Stimulated activated naive B cell treated with anti-CD40 and anti-IgM and Interleukin-4, amounts not matched to agents 10 μg/mL and 1 μg/mL and 100 μg/mL, for 72 hours (primary cell): ENCODE results near the gene UIMC1.
"Not testable (repeated sequence)": the region's sequence is repeated elsewhere in the genome, so short reads cannot be mapped to it uniquely, and the experiment has no call there.

Experiments
- ATAC-seq, 2 donors: fragments of 150-1000 bp; cut with Tn5 transposase; replicated peaks; 2 replicates each; pipeline ENCODE4 v1.10.0; 2021; ENCODE audit warnings: moderate library complexity in 1 of 2
- DNase-seq: peaks from one replicate; pipeline ENCODE4 v3.0.0; 2021
- H3K27ac Mint-ChIP-seq: one replicate; pipeline ENCODE4 v1.8.0; 2022; ENCODE audit warnings: mild to moderate bottlenecking, mixed read lengths
- H3K27me3 Mint-ChIP-seq, 2 donors: one replicate each; pipeline ENCODE4 v1.8.0; 2022; ENCODE audit warnings: mixed read lengths in 2 of 2
- H3K36me3 Mint-ChIP-seq, 2 donors: one replicate each; pipeline ENCODE4 v1.8.0; 2022; ENCODE audit warnings: mixed read lengths in 2 of 2, mild to moderate bottlenecking in 1 of 2
- H3K4me1 Mint-ChIP-seq, 2 donors: one replicate each; pipeline ENCODE4 v1.8.0; 2022; ENCODE audit warnings: mixed read lengths in 2 of 2, mild to moderate bottlenecking in 1 of 2
- H3K4me3 Mint-ChIP-seq, 2 donors: one replicate each; pipeline ENCODE4 v1.8.0; 2022; ENCODE audit warnings: mild to moderate bottlenecking in 2 of 2, mixed read lengths in 2 of 2, moderate library complexity in 1 of 2
- H3K9me3 Mint-ChIP-seq, 2 donors: one replicate each; pipeline ENCODE4 v1.8.0; 2022; ENCODE audit warnings: mixed read lengths in 2 of 2, mild to moderate bottlenecking in 1 of 2

Gene UIMC1

DNA sequence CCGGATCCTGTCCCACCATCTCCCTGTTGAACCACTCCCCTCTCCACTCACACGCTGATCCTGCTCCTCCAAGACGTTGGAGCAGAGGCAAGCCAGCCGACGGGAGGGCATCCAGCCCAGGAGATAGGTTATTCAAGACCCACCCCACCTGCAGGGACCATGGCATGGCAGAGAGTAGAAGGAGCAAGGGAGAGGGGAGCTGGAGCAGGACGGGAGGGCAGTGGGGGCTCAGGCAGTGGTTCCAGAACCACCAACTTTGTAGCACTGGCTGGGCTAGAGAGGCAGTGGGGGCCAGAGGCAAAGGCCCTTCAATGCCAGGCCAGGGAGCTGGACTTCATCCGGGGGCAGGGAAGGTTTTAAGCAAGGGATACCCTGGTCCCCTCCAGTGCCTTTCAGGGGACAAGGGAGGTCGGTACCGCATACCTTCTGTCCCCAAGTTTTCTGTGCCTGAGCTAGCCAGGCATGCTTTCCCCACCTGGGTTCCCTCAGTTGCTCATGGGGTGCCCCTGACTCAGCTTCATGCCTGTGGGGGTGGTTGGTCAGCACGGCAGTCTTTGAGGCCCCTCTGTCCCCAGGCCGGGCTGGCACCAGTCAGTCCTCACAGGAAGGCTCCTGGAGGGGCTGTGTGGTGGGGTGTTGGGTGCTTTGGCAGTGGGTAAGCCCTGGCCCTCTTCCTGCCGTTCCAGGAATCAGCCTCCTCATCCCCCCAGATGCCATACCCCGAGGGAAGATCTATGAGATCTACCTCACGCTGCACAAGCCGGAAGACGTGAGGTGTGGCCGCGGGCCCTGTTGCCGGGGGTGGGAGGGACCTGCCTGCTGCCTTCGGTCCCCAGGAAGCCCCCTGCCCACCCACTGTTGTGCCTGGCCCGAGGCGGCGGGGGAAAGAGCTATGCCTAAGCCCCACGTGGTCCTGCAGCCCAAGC, 129.8 kb downstream of the UIMC1 start:
- H3K4me1 Mint-ChIP-seq = peaks cover 0 to 9% of the 10 kb centered on the region in 2 donors
- H3K4me3 Mint-ChIP-seq = no peak overlapping the region
- peaks cover 3 to 6% of the 10 kb centered on the region in 2 donors for H3K36me3 Mint-ChIP-seq

DNA sequence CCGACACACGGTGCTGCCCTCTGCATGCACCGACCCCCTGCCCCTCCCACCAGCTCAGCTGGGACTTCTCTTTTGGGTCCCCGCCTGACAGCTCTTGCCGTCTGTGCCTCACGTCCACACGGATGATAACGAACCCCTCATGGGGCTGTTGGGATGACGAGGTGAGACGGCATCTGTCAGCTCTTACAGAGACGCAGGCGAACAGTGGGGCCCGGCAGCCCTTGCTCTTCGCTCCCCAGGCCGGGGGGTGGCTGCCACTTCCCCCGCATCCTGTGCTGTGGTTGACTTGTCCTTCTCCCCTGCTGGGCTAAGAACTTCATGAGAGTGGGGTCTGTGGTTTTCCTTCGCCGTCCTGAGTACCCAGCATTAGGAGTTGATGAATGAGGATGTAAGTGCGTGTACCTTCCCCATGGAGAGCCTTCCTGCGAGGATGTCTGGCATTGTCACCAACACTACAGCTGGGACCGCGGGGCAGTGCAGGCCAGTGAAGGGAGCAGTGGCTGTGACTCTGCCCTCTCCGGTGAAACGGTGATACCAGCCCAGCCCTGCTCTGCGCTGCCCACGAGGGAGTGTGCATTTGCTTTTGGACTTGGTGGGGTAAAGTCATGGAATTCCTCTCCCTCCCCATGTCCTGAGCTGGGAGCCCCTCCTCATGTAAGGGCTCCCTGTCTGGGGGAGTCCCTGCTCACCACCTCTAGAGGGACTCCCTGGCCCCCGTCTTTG, 130.6 kb downstream of the UIMC1 start:
- Mint-ChIP-seq H3K4me3 (no peak overlapping the region), H3K9me3 (peaks cover 6% of the 10 kb centered on the region in 2 donors), H3K27ac (no peak overlapping the region), H3K36me3 (peaks cover 3 to 6% of the 10 kb centered on the region in 2 donors), H3K4me1 (peaks cover 0 to 9% of the 10 kb centered on the region in 2 donors), H3K27me3 (peaks cover 37 to 50% of the 10 kb centered on the region in 2 donors)
- no peak for DNase-seq
- ATAC-seq = no peak

More for the DNA sequence above, 129.8 kb downstream of the UIMC1 start:
- no peak for DNase-seq
- Mint-ChIP-seq H3K27me3 (peaks cover 37 to 50% of the 10 kb centered on the region in 2 donors), H3K27ac (no peak overlapping the region), H3K9me3 (peaks cover 6% of the 10 kb centered on the region in 2 donors)
- ATAC-seq = no peak

DNA sequence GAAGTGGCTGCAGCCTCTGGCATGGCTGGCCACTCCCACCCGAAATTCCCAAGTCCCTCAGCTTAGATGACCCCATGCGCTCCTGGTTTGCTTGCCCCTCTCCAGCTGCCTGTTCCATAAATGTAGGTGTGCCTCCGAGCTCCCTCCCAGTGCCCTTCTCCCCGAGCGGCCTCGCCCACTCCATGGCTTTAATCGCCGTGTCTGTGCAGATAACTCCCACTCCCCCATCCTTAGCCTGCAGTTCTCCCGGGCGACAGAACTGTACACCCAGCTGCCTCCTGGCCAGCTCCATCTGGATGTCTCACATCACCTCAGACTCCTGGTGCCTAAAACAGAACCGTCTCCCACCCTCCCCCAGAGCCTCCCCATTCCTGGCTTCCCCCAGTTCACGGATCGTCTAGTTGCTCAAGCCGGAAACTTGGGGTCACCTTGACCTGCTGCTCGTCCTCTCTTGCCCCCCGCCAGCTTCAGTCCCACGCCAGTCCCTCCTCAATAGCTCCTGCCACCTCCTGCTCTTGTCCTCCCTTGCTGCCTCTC, 131.5 kb downstream of the UIMC1 start:
- H3K27ac Mint-ChIP-seq = no peak overlapping the region
- H3K9me3 Mint-ChIP-seq = peaks cover 6 to 8% of the 10 kb centered on the region in 2 donors
- DNase-seq (no peak), ATAC-seq (no peak)
- H3K4me1 Mint-ChIP-seq = peaks cover 0 to 15% of the 10 kb centered on the region in 2 donors
- H3K27me3 Mint-ChIP-seq = peaks cover 37 to 50% of the 10 kb centered on the region in 2 donors
- H3K36me3 Mint-ChIP-seq = peaks cover 3 to 6% of the 10 kb centered on the region in 2 donors
- peak overlapping the region in 1 of 2 donors; percentile 8 for H3K4me3 Mint-ChIP-seq

DNA sequence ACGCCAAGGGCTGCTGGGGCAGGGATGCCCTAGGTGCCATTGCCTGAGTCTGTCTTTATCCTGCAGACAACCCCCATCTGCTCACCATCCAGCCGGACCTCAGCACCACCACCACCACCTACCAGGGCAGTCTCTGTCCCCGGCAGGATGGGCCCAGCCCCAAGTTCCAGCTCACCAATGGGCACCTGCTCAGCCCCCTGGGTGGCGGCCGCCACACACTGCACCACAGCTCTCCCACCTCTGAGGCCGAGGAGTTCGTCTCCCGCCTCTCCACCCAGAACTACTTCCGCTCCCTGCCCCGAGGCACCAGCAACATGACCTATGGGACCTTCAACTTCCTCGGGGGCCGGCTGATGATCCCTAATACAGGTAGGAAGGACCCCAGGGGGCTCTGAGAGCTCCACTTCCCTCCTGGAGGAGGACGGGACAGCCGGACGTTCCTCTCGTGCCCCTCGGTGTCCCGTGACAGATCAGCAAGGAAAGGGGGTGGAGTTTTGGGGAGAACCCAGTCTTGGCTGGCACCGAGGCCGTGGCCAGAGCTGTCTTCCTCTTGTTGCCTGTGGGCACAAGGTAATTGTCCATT, 132.3 kb downstream of the UIMC1 start:
- peaks cover 6 to 8% of the 10 kb centered on the region in 2 donors for H3K9me3 Mint-ChIP-seq
- H3K4me3 Mint-ChIP-seq = peak overlapping the region in 1 of 2 donors; percentile 7
- peaks cover 3 to 6% of the 10 kb centered on the region in 2 donors for H3K36me3 Mint-ChIP-seq
- DNase-seq (no peak), ATAC-seq (no peak)
- peaks cover 0 to 15% of the 10 kb centered on the region in 2 donors for H3K4me1 Mint-ChIP-seq
- peaks cover 37 to 50% of the 10 kb centered on the region in 2 donors for H3K27me3 Mint-ChIP-seq
- peak overlapping the region; percentile 77 for H3K27ac Mint-ChIP-seq

DNA sequence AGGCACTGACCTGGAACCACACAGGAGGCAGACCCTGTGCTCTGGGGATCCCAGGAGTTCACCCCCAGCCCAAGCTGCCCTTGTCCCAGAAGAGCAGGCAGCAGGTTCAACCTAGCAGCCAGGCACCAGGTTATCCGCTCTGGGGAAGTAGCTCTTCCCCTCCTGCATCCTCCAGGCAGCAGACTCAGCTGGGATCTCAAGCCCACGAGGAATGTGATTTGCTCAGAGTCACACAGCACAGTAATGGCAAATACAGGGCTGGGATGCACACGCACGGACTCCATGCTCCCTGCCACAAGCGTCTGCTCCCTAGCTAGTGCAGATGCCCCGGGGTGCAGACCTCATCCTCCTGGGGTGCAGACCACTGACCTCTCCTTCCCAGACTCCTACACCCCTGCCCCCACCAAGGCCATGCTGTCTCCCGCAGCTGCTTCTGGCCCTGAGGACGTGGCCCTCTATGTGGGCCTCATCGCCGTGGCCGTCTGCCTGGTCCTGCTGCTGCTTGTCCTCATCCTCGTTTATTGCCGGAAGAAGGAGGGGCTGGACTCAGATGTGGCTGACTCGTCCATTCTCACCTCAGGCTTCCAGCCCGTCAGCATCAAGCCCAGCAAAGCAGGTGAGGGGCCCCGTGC, 132.9 kb downstream of the UIMC1 start:
- H3K27me3 Mint-ChIP-seq = peaks cover 32 to 45% of the 10 kb centered on the region in 2 donors
- peaks cover 6 to 8% of the 10 kb centered on the region in 2 donors for H3K9me3 Mint-ChIP-seq
- peaks cover 3 to 6% of the 10 kb centered on the region in 2 donors for H3K36me3 Mint-ChIP-seq
- H3K4me1 Mint-ChIP-seq = peaks cover 0 to 15% of the 10 kb centered on the region in 2 donors
- H3K27ac Mint-ChIP-seq = peak overlapping the region; percentile 78
- ATAC-seq (no peak), DNase-seq (no peak)
- peak overlapping the region in 1 of 2 donors; percentile 7 for H3K4me3 Mint-ChIP-seq

DNA sequence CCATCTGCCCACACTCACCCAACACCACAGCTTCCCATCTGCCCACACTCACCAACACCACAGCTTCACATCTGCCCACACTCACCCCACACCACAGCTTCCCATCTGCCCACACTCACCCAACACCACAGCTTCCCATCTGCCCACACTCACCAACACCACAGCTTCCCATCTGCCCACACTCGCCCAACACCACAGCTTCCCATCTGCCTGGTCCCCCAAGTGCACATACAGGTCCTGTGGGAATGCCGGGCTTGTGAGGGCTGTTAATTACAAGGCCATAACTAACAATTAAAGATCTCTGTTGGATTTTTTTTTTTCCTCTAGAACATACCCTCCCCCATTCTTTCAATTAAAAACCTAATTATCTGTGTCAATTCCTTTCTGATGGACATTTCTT, 133.6 kb downstream of the UIMC1 start:
- peaks cover 0 to 15% of the 10 kb centered on the region in 2 donors for H3K4me1 Mint-ChIP-seq
- peaks cover 27 to 41% of the 10 kb centered on the region in 2 donors for H3K27me3 Mint-ChIP-seq
- not testable (repeated sequence) for H3K9me3 Mint-ChIP-seq, H3K36me3 Mint-ChIP-seq, ATAC-seq, DNase-seq, H3K4me3 Mint-ChIP-seq
- H3K27ac Mint-ChIP-seq = peak overlapping the region; percentile 78

DNA sequence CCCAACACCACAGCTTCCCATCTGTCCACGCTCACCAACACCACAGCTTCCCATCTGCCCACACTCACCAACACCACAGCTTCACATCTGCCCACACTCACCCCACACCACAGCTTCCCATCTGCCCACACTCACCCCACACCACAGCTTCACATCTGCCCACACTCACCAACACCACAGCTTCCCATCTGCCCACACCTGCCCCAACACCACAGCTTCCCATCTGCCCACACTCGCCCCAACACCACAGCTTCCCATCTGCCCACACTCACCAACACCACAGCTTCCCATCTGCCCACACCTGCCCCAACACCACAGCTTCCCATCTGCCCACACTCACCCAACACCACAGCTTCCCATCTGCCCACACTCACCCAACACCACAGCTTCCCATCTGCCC, 134.0 kb downstream of the UIMC1 start:
- not testable (repeated sequence) for DNase-seq, ATAC-seq, H3K9me3 Mint-ChIP-seq, H3K36me3 Mint-ChIP-seq, H3K27ac Mint-ChIP-seq, H3K4me3 Mint-ChIP-seq
- H3K4me1 Mint-ChIP-seq = peaks cover 0 to 15% of the 10 kb centered on the region in 2 donors
- H3K27me3 Mint-ChIP-seq = peaks cover 28 to 41% of the 10 kb centered on the region in 2 donors

DNA sequence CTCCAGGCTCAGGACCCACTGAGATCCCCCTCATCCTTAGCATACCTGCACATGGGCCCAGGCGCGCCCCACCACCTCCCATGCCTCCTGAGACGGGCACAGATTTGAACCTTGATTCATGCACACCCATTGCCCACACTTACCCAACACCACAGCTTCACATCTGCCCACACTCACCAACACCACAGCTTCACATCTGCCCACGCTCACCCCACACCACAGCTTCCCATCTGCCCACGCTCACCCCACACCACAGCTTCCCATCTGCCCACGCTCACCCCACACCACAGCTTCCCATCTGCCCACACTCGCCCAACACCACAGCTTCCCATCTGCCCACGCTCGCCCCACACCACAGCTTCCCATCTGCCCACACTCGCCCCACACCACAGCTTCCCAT, 135.9 kb downstream of the UIMC1 start:
- not testable (repeated sequence) for ATAC-seq, H3K9me3 Mint-ChIP-seq, H3K27ac Mint-ChIP-seq, DNase-seq, H3K4me3 Mint-ChIP-seq, H3K4me1 Mint-ChIP-seq, H3K36me3 Mint-ChIP-seq
- H3K27me3 Mint-ChIP-seq = peaks cover 27 to 44% of the 10 kb centered on the region in 2 donors

DNA sequence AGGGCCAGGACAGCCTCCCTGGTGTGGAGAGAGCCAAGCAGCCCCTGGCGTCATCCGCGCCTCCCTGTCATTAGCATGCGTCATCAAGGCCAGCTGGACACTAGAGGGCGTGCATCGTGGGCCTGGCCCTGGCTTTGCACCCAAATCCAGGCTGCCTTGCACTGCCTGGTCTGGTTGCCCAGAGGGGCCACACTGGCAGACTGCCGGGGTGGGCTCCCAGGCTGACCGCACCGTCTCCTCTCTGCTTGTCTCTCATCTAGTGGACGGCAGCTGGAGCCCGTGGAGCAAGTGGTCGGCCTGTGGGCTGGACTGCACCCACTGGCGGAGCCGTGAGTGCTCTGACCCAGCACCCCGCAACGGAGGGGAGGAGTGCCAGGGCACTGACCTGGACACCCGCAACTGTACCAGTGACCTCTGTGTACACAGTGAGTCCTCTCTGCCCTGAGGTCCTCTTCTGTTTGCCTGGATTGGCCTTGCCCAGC, 136.4 kb downstream of the UIMC1 start:
- Mint-ChIP-seq H3K4me1 (peaks cover 0 to 8% of the 10 kb centered on the region in 2 donors), H3K27me3 (peaks cover 26 to 44% of the 10 kb centered on the region in 2 donors), H3K27ac (no peak overlapping the region), H3K36me3 (peaks cover 3 to 6% of the 10 kb centered on the region in 2 donors), H3K9me3 (peaks cover 6 to 8% of the 10 kb centered on the region in 2 donors), H3K4me3 (no peak overlapping the region)
- no peak for DNase-seq
- no peak for ATAC-seq

DNA sequence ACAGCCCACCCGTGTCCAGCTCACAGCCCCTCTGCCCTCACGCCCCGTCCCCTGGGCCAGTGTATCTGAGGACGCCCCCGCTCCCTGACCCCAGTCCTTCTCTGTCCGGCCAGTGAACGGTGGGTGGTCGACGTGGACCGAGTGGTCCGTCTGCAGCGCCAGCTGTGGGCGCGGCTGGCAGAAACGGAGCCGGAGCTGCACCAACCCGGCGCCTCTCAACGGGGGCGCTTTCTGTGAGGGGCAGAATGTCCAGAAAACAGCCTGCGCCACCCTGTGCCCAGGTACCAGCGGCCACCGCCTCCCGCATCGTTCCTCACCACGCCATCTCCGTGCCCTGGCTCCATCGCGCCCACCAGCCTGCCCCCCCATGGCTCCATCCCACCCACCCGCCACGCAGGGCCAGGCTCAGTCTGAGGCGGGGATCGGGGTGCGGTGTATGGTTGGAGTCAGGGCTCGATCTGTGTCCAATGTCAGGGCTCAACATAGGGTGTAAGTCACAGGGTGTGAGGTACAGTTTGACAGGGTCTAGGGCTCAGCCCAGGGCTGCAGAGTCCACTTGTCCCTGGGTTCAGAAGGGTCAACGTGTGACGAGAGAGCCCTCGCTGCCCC, 137.0 kb downstream of the UIMC1 start:
- no peak overlapping the region for H3K27ac Mint-ChIP-seq
- peaks cover 3 to 6% of the 10 kb centered on the region in 2 donors for H3K36me3 Mint-ChIP-seq
- H3K27me3 Mint-ChIP-seq = peaks cover 22 to 44% of the 10 kb centered on the region in 2 donors
- H3K9me3 Mint-ChIP-seq = peaks cover 6 to 8% of the 10 kb centered on the region in 2 donors
- H3K4me3 Mint-ChIP-seq = no peak overlapping the region
- ATAC-seq (no peak), DNase-seq (no peak)
- peaks cover 0 to 8% of the 10 kb centered on the region in 2 donors for H3K4me1 Mint-ChIP-seq

DNA sequence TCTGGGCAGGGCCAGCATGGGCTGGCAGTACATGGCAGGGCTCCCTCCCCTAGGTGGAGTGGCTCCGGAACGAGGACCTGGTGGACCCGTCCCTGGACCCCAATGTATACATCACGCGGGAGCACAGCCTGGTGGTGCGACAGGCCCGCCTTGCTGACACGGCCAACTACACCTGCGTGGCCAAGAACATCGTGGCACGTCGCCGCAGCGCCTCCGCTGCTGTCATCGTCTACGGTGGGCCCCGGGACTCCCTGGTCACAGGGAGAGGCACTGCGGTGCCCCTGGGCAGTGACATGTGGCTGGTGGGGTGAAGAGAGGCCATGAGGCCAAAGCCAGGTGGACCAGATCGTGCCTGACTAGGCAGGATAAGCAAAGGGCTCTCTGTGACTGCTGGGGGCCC, 137.8 kb downstream of the UIMC1 start:
- H3K36me3 Mint-ChIP-seq = peaks cover under 1 to 6% of the 10 kb centered on the region in 2 donors
- H3K4me3 Mint-ChIP-seq = no peak overlapping the region
- peak overlapping the region; percentile 14 for H3K27ac Mint-ChIP-seq
- H3K4me1 Mint-ChIP-seq = peaks cover 0 to 10% of the 10 kb centered on the region in 2 donors
- H3K9me3 Mint-ChIP-seq = peaks cover 6 to 7% of the 10 kb centered on the region in 2 donors
- DNase-seq (no peak), ATAC-seq (no peak)
- peaks cover 22 to 44% of the 10 kb centered on the region in 2 donors for H3K27me3 Mint-ChIP-seq

DNA sequence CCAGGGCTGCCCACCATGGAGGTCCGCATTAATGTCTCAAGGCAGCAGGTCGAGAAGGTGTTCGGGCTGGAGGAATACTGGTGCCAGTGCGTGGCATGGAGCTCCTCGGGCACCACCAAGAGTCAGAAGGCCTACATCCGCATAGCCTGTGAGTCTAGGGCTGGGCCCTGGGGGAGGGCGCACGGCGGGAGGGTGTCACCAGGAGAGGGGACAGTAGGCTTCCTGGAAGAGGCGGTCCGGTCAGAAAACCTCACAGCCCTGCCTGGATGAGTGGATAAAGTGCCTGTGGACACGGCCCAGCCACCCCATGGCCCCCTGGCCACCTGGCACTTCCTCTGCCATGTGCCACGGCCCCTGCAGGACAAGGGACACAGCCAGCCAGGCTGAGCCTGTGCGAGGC, 138.5 kb downstream of the UIMC1 start:
- DNase-seq (no peak), ATAC-seq (no peak)
- Mint-ChIP-seq H3K36me3 (peaks cover 0 to 3% of the 10 kb centered on the region in 2 donors), H3K27ac (no peak overlapping the region), H3K27me3 (peaks cover 27 to 45% of the 10 kb centered on the region in 2 donors), H3K4me1 (peaks cover 2 to 10% of the 10 kb centered on the region in 2 donors), H3K4me3 (no peak overlapping the region), H3K9me3 (peaks cover 3 to 4% of the 10 kb centered on the region in 2 donors)

DNA sequence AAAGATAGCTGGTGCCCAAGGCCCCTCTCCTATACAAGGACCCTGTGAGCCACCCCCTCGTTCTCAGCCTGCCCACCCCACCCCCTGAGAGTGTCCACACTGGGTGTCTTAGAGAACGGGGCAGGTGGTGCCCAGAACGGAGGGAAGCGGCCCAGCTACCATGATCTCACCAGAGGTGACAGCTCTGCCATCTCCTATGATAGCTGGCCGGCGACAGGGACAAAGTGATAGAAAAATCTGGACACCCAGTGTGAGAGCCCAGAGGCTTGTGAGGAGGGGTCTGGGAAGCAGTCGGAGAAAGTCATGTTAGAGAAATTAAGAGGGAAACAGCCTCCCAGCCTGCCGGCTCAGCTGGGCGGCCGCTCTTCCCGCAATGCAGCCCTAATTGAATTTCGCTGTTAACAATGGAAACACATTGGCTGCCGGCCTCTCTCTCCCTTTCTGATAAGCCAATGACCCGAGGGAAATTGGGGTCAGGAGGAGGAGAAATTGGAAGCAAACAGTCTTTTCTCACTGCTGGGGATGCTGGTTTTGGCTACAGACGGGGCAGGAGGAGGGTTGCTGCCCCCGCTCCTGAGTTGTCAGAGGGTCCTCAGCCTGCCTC, 139.8 kb downstream of the UIMC1 start:
- Mint-ChIP-seq H3K36me3 (no peaks in the 10 kb centered on the region), H3K27ac (peak overlapping the region; percentile 68), H3K27me3 (peaks cover 36 to 55% of the 10 kb centered on the region in 2 donors), H3K4me3 (no peak overlapping the region), H3K9me3 (peaks cover 0 to 2% of the 10 kb centered on the region in 2 donors), H3K4me1 (peaks cover 10 to 11% of the 10 kb centered on the region in 2 donors)
- no peak for ATAC-seq
- no peak for DNase-seq
